ENCODE results near the gene ASB18. TPM values are rescaled to one million over a fixed set of nuclear protein-coding genes. Genes with fewer than 3 reads are reported as not detected.
"Not testable (repeated sequence)": the region's sequence is repeated elsewhere in the genome, so short reads cannot be mapped to it uniquely, and the experiment has no call there.

The ASB18 gene
- polyA plus RNA-seq (ENCODE audit: insufficient read length in 12 of 12), result 10 to 100 TPM in 3 of 12 donors, 1 to 10 TPM in 8, not detected in 1; 3.3 to 13.4 (median 8.8) TPM
- long read RNA-seq, donor 1, result 0 reads
- long read RNA-seq, donor 2, partial matches to known transcripts, result 0 of 3 reads
- long read RNA-seq, donor 2, other reads (novel, unspliced or antisense), result 0 of 3 reads
- long read RNA-seq, donor 3, result 0 reads
- long read RNA-seq, donor 4, result 0 reads
- long read RNA-seq, donor 5, partial matches to known transcripts, result 0 of 1 reads
- long read RNA-seq, donor 5, other reads (novel, unspliced or antisense), result 0 of 1 reads
- long read RNA-seq, donor 6, result 0 reads
- long read RNA-seq, donor 7, partial matches to known transcripts, result 0 of 1 reads
- long read RNA-seq, donor 7, other reads (novel, unspliced or antisense), result 0 of 1 reads
- long read RNA-seq, donor 8, result 0 reads
- long read RNA-seq, donor 9, result 0 reads
- long read RNA-seq, donor 10, partial matches to known transcripts, result 0 of 2 reads
- long read RNA-seq, donor 10, other reads (novel, unspliced or antisense), result 0 of 2 reads
- long read RNA-seq, donor 11, result 0 reads

- peak; percentile 15 for DNase-seq
These were observed at the start of gene ASB18 for GRCh38 chr2:236264256-236264655. Gene ASB18 (minus strand): TSS chr2:236264406. CDS start chr2:236264345, 61 bp downstream.

GRCh38 chr2:236311286-236311685 lies 47.1 kb upstream of the ASB18 start:
- DNase-seq, result no peak

GRCh38 chr2:236309669-236310029 lies 45.4 kb upstream of the ASB18 start:
- no peak for DNase-seq

GRCh38 chr2:236308855-236309668 lies 44.9 kb upstream of the ASB18 start:
- DNase-seq, result no peak

GRCh38 chr2:236307641-236308040 lies 43.4 kb upstream of the ASB18 start:
- no peak for DNase-seq

- DNase-seq, result no peak
These were observed 42.8 kb upstream of the ASB18 start for GRCh38 chr2:236306825-236307540.

GRCh38 chr2:236305964-236306605 lies 41.9 kb upstream of the ASB18 start:
- no peak for DNase-seq

- DNase-seq, result no peak
These were observed 41.3 kb upstream of the ASB18 start for GRCh38 chr2:236305531-236305930.

- DNase-seq, result no peak
These were observed 39.7 kb upstream of the ASB18 start for GRCh38 chr2:236303935-236304334.

- DNase-seq, result no peak
These were observed 38.3 kb upstream of the ASB18 start for GRCh38 chr2:236302555-236302954.

GRCh38 chr2:236298924-236299475 lies 34.8 kb upstream of the ASB18 start:
- no peak for DNase-seq

- no peak for DNase-seq
These were observed 31.3 kb upstream of the ASB18 start for GRCh38 chr2:236295481-236295880.

- DNase-seq, result no peak
These were observed 30.4 kb upstream of the ASB18 start for GRCh38 chr2:236294647-236295046.

GRCh38 chr2:236293241-236293810 lies 29.1 kb upstream of the ASB18 start:
- no peak for DNase-seq

- DNase-seq, result no peak
These were observed 27.7 kb upstream of the ASB18 start for GRCh38 chr2:236291911-236292310.

GRCh38 chr2:236291476-236291875 lies 27.3 kb upstream of the ASB18 start:
- no peak for DNase-seq

GRCh38 chr2:236290742-236291425 lies 26.7 kb upstream of the ASB18 start:
- DNase-seq, result no peak

- no peak for DNase-seq
These were observed 25.7 kb upstream of the ASB18 start for GRCh38 chr2:236289766-236290462.

- DNase-seq, result not testable (repeated sequence)
These were observed 24.2 kb upstream of the ASB18 start for GRCh38 chr2:236288373-236288772.

- no peak for DNase-seq
These were observed 23.4 kb upstream of the ASB18 start for GRCh38 chr2:236287656-236288055.
